ENCODE measurements around the gene GYG1.
"Not testable (repeated sequence)": the region's sequence is repeated elsewhere in the genome, so short reads cannot be mapped to it uniquely, and the experiment has no call there.

The GYG1 gene

GRCh38 chr3:148991219-148992026 lies at the start of gene GYG1:
GYG1 (plus strand) TSS chr3:148991540; CDS start chr3:148991641, 101 bp downstream.
- DNase-seq: peak; percentile 73

- DNase-seq: no peak
These were observed 47.7 kb upstream of the GYG1 start for GRCh38 chr3:148943506-148944205.

- DNase-seq: no peak
These were observed 46.2 kb upstream of the GYG1 start for GRCh38 chr3:148945116-148945515.

GRCh38 chr3:148948913-148949657 lies 42.3 kb upstream of the GYG1 start:
- no peak for DNase-seq

GRCh38 chr3:148950806-148951205 lies 40.5 kb upstream of the GYG1 start:
- DNase-seq: no peak

- DNase-seq: no peak
These were observed 39.6 kb upstream of the GYG1 start for GRCh38 chr3:148951599-148952361.

GRCh38 chr3:148953094-148953493 lies 38.2 kb upstream of the GYG1 start:
- DNase-seq: no peak

GRCh38 chr3:148954981-148955380 lies 36.4 kb upstream of the GYG1 start:
- DNase-seq: no peak

- peak; percentile 8 for DNase-seq
These were observed 35.6 kb upstream of the GYG1 start for GRCh38 chr3:148955544-148956346.

- DNase-seq: no peak
These were observed 33.8 kb upstream of the GYG1 start for GRCh38 chr3:148957586-148957985.

GRCh38 chr3:148958696-148959095 lies 32.6 kb upstream of the GYG1 start:
- DNase-seq: no peak

- DNase-seq: no peak
These were observed 28.8 kb upstream of the GYG1 start for GRCh38 chr3:148962513-148962912.

- DNase-seq: no peak
These were observed 26.5 kb upstream of the GYG1 start for GRCh38 chr3:148964809-148965208.

- DNase-seq: no peak
These were observed 23.0 kb upstream of the GYG1 start for GRCh38 chr3:148968321-148968720.

- no peak for DNase-seq
These were observed 21.1 kb upstream of the GYG1 start for GRCh38 chr3:148970271-148970670.

- no peak for DNase-seq
These were observed 19.8 kb upstream of the GYG1 start for GRCh38 chr3:148971401-148972163.

GRCh38 chr3:148974726-148975125 lies 16.6 kb upstream of the GYG1 start:
- DNase-seq: no peak

- no peak for DNase-seq
These were observed 16.1 kb upstream of the GYG1 start for GRCh38 chr3:148975248-148975647.

- DNase-seq: no peak
These were observed 15.6 kb upstream of the GYG1 start for GRCh38 chr3:148975696-148976095.

GRCh38 chr3:148981273-148981672 lies 10.1 kb upstream of the GYG1 start:
- DNase-seq: no peak

GRCh38 chr3:148987551-148987950 lies 3.8 kb upstream of the GYG1 start:
- not testable (repeated sequence) for DNase-seq

All from activated CD4-positive, alpha-beta T cell treated with anti-CD3 and anti-CD28 coated beads, Interleukin-2, amount 50 U/mL, for 1 hour (primary cell).